B cell (primary cell): Measurements from ENCODE around the gene IL4R. TPM values are rescaled to one million over a fixed set of nuclear protein-coding genes. Genes with fewer than 3 reads are reported as not detected.

Source experiments
- ATAC-seq: fragments of 200-7000 bp; cut with Tn5 transposase; one replicate; pipeline ENCODE4 v1.10.0; 2021; ENCODE audit warnings: low read depth, mild to moderate bottlenecking, moderate number of reproducible peaks, moderate library complexity
- CTCF ChIA-PET: fragments of 350-600 bp; sonication (Branson Sonifier 250); formaldehyde crosslinking; loops from one replicate; lab custom pipeline; 2021; ENCODE audit warnings: antibody characterized with exemption, inconsistent platforms; lab: Charles Lee
- POLR2A ChIA-PET: fragments of 350-600 bp; sonication (Branson Sonifier 250); formaldehyde crosslinking; loops from one replicate; lab custom pipeline; 2021; ENCODE audit warnings: antibody characterized with exemption; lab: Charles Lee
- DNase-seq: peaks from one replicate; pipeline ENCODE4 v3.0.0; 2013
- H2AFZ ChIP-seq: 2 replicates; pipeline ENCODE4 v1.6.1; 2012; ENCODE audit warnings: mild to moderate bottlenecking, low read depth, low read length; ENCODE audit not compliant: insufficient read depth, poor library complexity, severe bottlenecking
- H3K27ac ChIP-seq, 2 donors: 1 replicate in 1 of 2; 2 replicates in 1 of 2; pipeline ENCODE4 v1.5.1; 2012 to 2013; ENCODE audit warnings: low read length in 2 of 2, mild to moderate bottlenecking in 2 of 2, moderate library complexity in 1 of 2
- H3K27me3 ChIP-seq, 4 experiments: fragments of 200-600 bp in 1 of 4; sonication (generic) in 1 of 4; replicated peaks in 1 of 4; 1 replicate in 2 of 4; 2 replicates in 2 of 4; pipeline versions ENCODE4 v1.6.1 to v1.7.0; 2013 to 2016; ENCODE audit warnings: low read length in 3 of 4, mild to moderate bottlenecking in 2 of 4, mixed read lengths in 1 of 4, moderate library complexity in 1 of 4; ENCODE audit not compliant: insufficient read depth in 4 of 4, control insufficient read depth in 3 of 4; ENCODE audit errors: control extremely low read depth in 1 of 4
- H3K36me3 ChIP-seq, 2 experiments: replicated peaks in 1 of 2; 1 replicate in 1 of 2; 2 replicates in 1 of 2; pipeline versions ENCODE4 v1.6.1 to v1.7.1; 2013; ENCODE audit warnings: low read length in 1 of 2; ENCODE audit not compliant: insufficient read depth in 2 of 2, control insufficient read depth in 1 of 2; ENCODE audit errors: control extremely low read depth in 1 of 2, extremely low read depth in 1 of 2
- H3K4me1 ChIP-seq, 2 donors: fragments of 200-600 bp in 1 of 2; sonication (generic) in 1 of 2; 1 replicate in 1 of 2; 2 replicates in 1 of 2; pipeline versions ENCODE4 v1.5.1 to v1.6.1; 2013 to 2017; ENCODE audit warnings: low read length in 2 of 2; ENCODE audit not compliant: control insufficient read depth in 2 of 2, insufficient read depth in 2 of 2
- H3K4me2 ChIP-seq: replicated peaks from 2 replicates; pipeline ENCODE3; 2012; ENCODE audit warnings: mild to moderate bottlenecking, low read depth, low read length; ENCODE audit not compliant: poor library complexity, severe bottlenecking
- H3K4me3 ChIP-seq, 5 experiments: fragments of 200-600 bp in 1 of 5; sonication (generic) in 1 of 5; 1 replicate in 3 of 5; 2 replicates in 2 of 5; pipeline versions ENCODE4 v1.5.1 to v1.7.0; 2011 to 2016; ENCODE audit warnings: low read length in 4 of 5, mild to moderate bottlenecking in 4 of 5, low read depth in 2 of 5, control low read depth in 1 of 5, moderate library complexity in 1 of 5; ENCODE audit not compliant: insufficient read depth in 1 of 5; ENCODE audit errors: control extremely low read depth in 1 of 5, extremely low read depth in 1 of 5
- H3K79me2 ChIP-seq: fragments of 200-600 bp; sonication (generic); one replicate; pipeline ENCODE4 v1.6.0; 2016; ENCODE audit warnings: low read length; ENCODE audit not compliant: control insufficient read depth, insufficient read depth
- H3K9ac ChIP-seq: fragments of 200-600 bp; sonication (generic); 2 replicates; pipeline ENCODE4 v1.6.1; 2017; ENCODE audit warnings: mild to moderate bottlenecking, low read length, moderate library complexity
- H3K9me3 ChIP-seq, 3 donors: one replicate each; pipeline versions ENCODE4 v1.6.1 to v1.7.1; 2013; ENCODE audit warnings: low read length in 2 of 3; ENCODE audit not compliant: control insufficient read depth in 2 of 3, insufficient read depth in 1 of 3; ENCODE audit errors: control extremely low read depth in 1 of 3
- H4K20me1 ChIP-seq: 2 replicates; pipeline ENCODE4 v1.6.0; 2012; ENCODE audit warnings: mild to moderate bottlenecking, low read length; ENCODE audit not compliant: insufficient read depth, control insufficient read depth, poor library complexity, severe bottlenecking
- H3K27ac Mint-ChIP-seq: one replicate; pipeline ENCODE4 v1.8.0; 2021; ENCODE audit warnings: mixed read lengths
- H3K27me3 Mint-ChIP-seq: one replicate; pipeline ENCODE4 v1.8.0; 2021; ENCODE audit warnings: mixed read lengths
- H3K4me1 Mint-ChIP-seq: one replicate; pipeline ENCODE4 v1.8.0; 2021; ENCODE audit warnings: mixed read lengths
- H3K4me3 Mint-ChIP-seq: one replicate; pipeline ENCODE4 v1.8.0; 2021; ENCODE audit warnings: mixed read lengths
- H3K9me3 Mint-ChIP-seq: one replicate; pipeline ENCODE4 v1.8.0; 2022; ENCODE audit warnings: mixed read lengths; ENCODE audit not compliant: insufficient read depth
- CTCF ChIP-seq: fragments of 200-600 bp; IDR thresholded peaks from one replicate; pipeline ENCODE4 v1.8.0; 2022; ENCODE audit warnings: antibody characterized with exemption, mild to moderate bottlenecking
- EZH2 ChIP-seq: IDR thresholded peaks from 2 replicates; pipeline ENCODE4 v1.6.1; 2012; ENCODE audit warnings: borderline replicate concordance, low read depth, mild to moderate bottlenecking, moderate library complexity, low read length; ENCODE audit not compliant: insufficient read depth, poor library complexity, severe bottlenecking
- WGBS: methylation state at CpG from one replicate; pipeline ENCODE4 v1.1.5; 2013; ENCODE audit warnings: missing lambda C conversion rate; ENCODE audit not compliant: insufficient coverage; 5-methylcytosine and 5-hydroxymethylcytosine counted together
- intact Hi-C: fragments of 100-400 bp; cut with micrococcal nuclease; formaldehyde crosslinking; loops from one replicate; pipeline ENCODE4 v1.10.0; 2022
- polyA plus RNA-seq: library from polyadenylated mRNA; depleted of rRNA; stranded (reverse); fragments of >200 nt; gene quantifications from 2 replicates; pipeline ENCODE4 v1.2.3, GENCODE V29; 2012
- total RNA-seq, 2 donors: library from RNA; stranded (reverse); fragments of 120-200 nt in 1 of 2; gene quantifications; 1 replicate in 1 of 2; 2 replicates in 1 of 2; pipeline versions ENCODE4 v1.2.3 to v1.2.4, GENCODE V29; 2013 to 2022

IL4R gene
- total and polyA plus RNA-seq, 2 donors (not counting 1 experiment from before 2014, with no cell fraction given) = 311 to 966 TPM

GRCh38 chr16:27334192-27334764, 20.5 kb downstream of the IL4R start:
- H3K27me3 ChIP-seq = no peaks in the 10 kb centered on the region
- peaks cover 27 to 33% of the 10 kb centered on the region in 2 donors for H3K4me1 ChIP-seq
- H3K79me2 ChIP-seq = peaks cover 97% of the 10 kb centered on the region
- no peak for ATAC-seq
- H3K9me3 ChIP-seq = no peaks in the 10 kb centered on the region
- 96% methylated on average over 9 of the region's 10 CpGs for WGBS
- H3K4me3 Mint-ChIP-seq = no peak overlapping the region
- no peak for TF ChIP-seq EZH2
- no peak for TF ChIP-seq CTCF
- H3K36me3 ChIP-seq = peaks cover 11 to 87% of the 10 kb centered on the region in 2 experiments
- no peak overlapping the region for H3K9ac ChIP-seq
- no peak overlapping the region for H2AFZ ChIP-seq
- no peak overlapping the region for H3K4me2 ChIP-seq
- DNase-seq = no peak
- H3K9me3 Mint-ChIP-seq = no peaks in the 10 kb centered on the region
- intact Hi-C loops = no loop called here
- H4K20me1 ChIP-seq = peaks cover 93% of the 10 kb centered on the region
- peaks cover 46% of the 10 kb centered on the region for H3K4me1 Mint-ChIP-seq
- ChIA-PET POLR2A (interaction anchor here (0.6 kb wide), 1 partner anchor 116 kb away, joined by 3 read pairs; no protein-coding TSS in a partner anchor), CTCF (no interaction called here)
- H3K27ac Mint-ChIP-seq = peak overlapping the region; percentile 15
- peak overlapping the region in 1 of 2 donors; percentile 2 for H3K27ac ChIP-seq
- H3K4me3 ChIP-seq = no peak overlapping the region
- H3K27me3 Mint-ChIP-seq = no peaks in the 10 kb centered on the region

GRCh38 chr16:27334838-27335237, 21.1 kb downstream of the IL4R start:
- no peak overlapping the region for H3K9ac ChIP-seq
- ChIA-PET CTCF (interaction anchor here (1.3 to 2.3 kb wide), 2 partner anchors 103 to 156 kb away, joined by 3 to 7 read pairs; no protein-coding TSS in a partner anchor), POLR2A (interaction anchor here (0.6 kb wide), 1 partner anchor 116 kb away, joined by 3 read pairs; no protein-coding TSS in a partner anchor)
- H3K27ac Mint-ChIP-seq = peak overlapping the region; percentile 47
- TF ChIP-seq EZH2 = no peak
- TF ChIP-seq CTCF = no peak
- H3K79me2 ChIP-seq = peaks cover 97% of the 10 kb centered on the region
- peaks cover 32 to 37% of the 10 kb centered on the region in 2 donors for H3K4me1 ChIP-seq
- no peak overlapping the region for H2AFZ ChIP-seq
- no peak for ATAC-seq
- intact Hi-C loops = no loop called here
- peaks cover 46% of the 10 kb centered on the region for H3K4me1 Mint-ChIP-seq
- no peaks in the 10 kb centered on the region for H3K9me3 Mint-ChIP-seq
- H3K9me3 ChIP-seq = no peaks in the 10 kb centered on the region
- H3K4me3 ChIP-seq = no peak overlapping the region
- no peak overlapping the region for H3K4me3 Mint-ChIP-seq
- peaks cover 93% of the 10 kb centered on the region for H4K20me1 ChIP-seq
- H3K27me3 Mint-ChIP-seq = no peaks in the 10 kb centered on the region
- no peaks in the 10 kb centered on the region for H3K27me3 ChIP-seq
- WGBS = 93% methylated on average over 7 of the region's 7 CpGs
- H3K4me2 ChIP-seq = no peak overlapping the region
- DNase-seq = no peak
- peak overlapping the region in 1 of 2 donors; percentile 2 for H3K27ac ChIP-seq
- peaks cover 11 to 87% of the 10 kb centered on the region in 2 experiments for H3K36me3 ChIP-seq
